HG03175 (cell line): Measurements from ENCODE around the gene CMPK2.

Experiments used
- ATAC-seq: cut with Tn5 transposase; IDR thresholded peaks from one replicate; pipeline ENCODE4 v1.9.1; 2021; ENCODE audit warnings: mild to moderate bottlenecking, moderate library complexity; ENCODE audit not compliant: unreplicated experiment

CMPK2 gene

GRCh38 chr2:6814312-6814711, 51.4 kb downstream of the CMPK2 start:
- ATAC-seq = no peak

GRCh38 chr2:6813573-6813972, 52.1 kb downstream of the CMPK2 start:
- no peak for ATAC-seq

- ATAC-seq = no peak
These were observed 52.7 kb downstream of the CMPK2 start for GRCh38 chr2:6812857-6813530.

- no peak for ATAC-seq
These were observed 54.7 kb downstream of the CMPK2 start for GRCh38 chr2:6810961-6811360.

- ATAC-seq = no peak
These were observed 57.3 kb downstream of the CMPK2 start for GRCh38 chr2:6808426-6808825.

- ATAC-seq = no peak
These were observed 59.1 kb downstream of the CMPK2 start for GRCh38 chr2:6806604-6807003.

- no peak for ATAC-seq
These were observed 65.2 kb downstream of the CMPK2 start for GRCh38 chr2:6800553-6800952.
